ENCODE results near the gene BANP. TPM values are rescaled to one million over a fixed set of nuclear protein-coding genes. Genes with fewer than 3 reads are reported as not detected.

The BANP gene
- total and polyA plus RNA-seq, 2 donors (not counting 3 experiments of a cell fraction or from before 2014, with no cell fraction given): 22.4 to 33.8 TPM

GRCh38 chr16:88070989-88071625 lies 119.9 kb downstream of the BANP start:
- H3K27me3 ChIP-seq (ENCODE audit: control insufficient read depth in 2 of 2, insufficient read depth in 2 of 2, low read length in 2 of 2): no peaks in the 10 kb centered on the region
- no peak overlapping the region for H3K9ac ChIP-seq (replicated peaks; ENCODE audit: extremely low read depth, insufficient read depth, low read length)
- no peaks in the 10 kb centered on the region for H3K9me3 ChIP-seq (replicated peaks; ENCODE audit: control insufficient read depth, insufficient read depth, low read length)
- no peak overlapping the region for H3K27ac ChIP-seq (ENCODE audit: insufficient read depth, low read depth, low read length)
- FAIRE-seq (no peak), DNase-seq (ENCODE audit: low read depth, low spot score) (no peak)
- no peaks in the 10 kb centered on the region for H3K9me1 ChIP-seq (replicated peaks; ENCODE audit: control insufficient read depth, extremely low read depth, insufficient read depth, low read length)
- no TSS peak for BruUV-seq (replicated peaks)
- H3K79me2 ChIP-seq (ENCODE audit: control insufficient read depth, insufficient read depth, low read length): no peaks in the 10 kb centered on the region
- no peaks in the 10 kb centered on the region for H4K20me1 ChIP-seq (replicated peaks; ENCODE audit: control insufficient read depth, extremely low read depth, insufficient read depth, low read length)
- POLR2A ChIA-PET: no interaction called here
- no peak overlapping the region for H3K4me2 ChIP-seq (ENCODE audit: insufficient read depth, low read length)
- H3K4me3 ChIP-seq (replicated peaks in 1 of 3; ENCODE audit: insufficient read depth in 1 of 3, low read depth in 1 of 3, low read length in 3 of 3): no peak overlapping the region
- H3K4me1 ChIP-seq (ENCODE audit: control insufficient read depth, extremely low read depth, insufficient read depth, low read length): no peaks in the 10 kb centered on the region
- dilution Hi-C loops (cut with MboI; ENCODE audit: extremely low pct_ligation_motif_present, low sequenced_read_pairs): no loop called here
- no peak for TF ChIP-seq JUN (IDR thresholded peaks at IDR 0.05; ENCODE audit: borderline replicate concordance, insufficient read depth, insufficient read length, low read depth)
- TF ChIP-seq EZH2 (IDR thresholded peaks at IDR 0.05; ENCODE audit: borderline replicate concordance, low read depth, low read length, severe bottlenecking): no peak
- TF ChIP-seq FOS (IDR thresholded peaks at IDR 0.05; ENCODE audit: borderline replicate concordance, insufficient read depth, low read length): no peak
- TF ChIP-seq POLR2A (IDR thresholded peaks at IDR 0.05; ENCODE audit: low read depth, low read length): no peak
- TF ChIP-seq POLR2AphosphoS5 (IDR thresholded peaks at IDR 0.05; ENCODE audit: insufficient read depth, low read depth, low read length): no peak
- TF ChIP-seq, protein P1, sequence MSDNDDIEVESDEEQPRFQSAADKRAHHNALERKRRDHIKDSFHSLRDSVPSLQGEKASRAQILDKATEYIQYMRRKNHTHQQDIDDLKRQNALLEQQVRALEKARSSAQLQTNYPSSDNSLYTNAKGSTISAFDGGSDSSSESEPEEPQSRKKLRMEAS (IDR thresholded peaks at IDR 0.05; ENCODE audit: insufficient read depth, insufficient read length): no peak
- TF ChIP-seq MYC (IDR thresholded peaks at IDR 0.05; ENCODE audit: low read depth, low read length): no peak
- TF ChIP-seq CTCF (IDR thresholded peaks at IDR 0.05; ENCODE audit: extremely low read depth in 1 of 2, insufficient read depth in 1 of 2, low read depth in 1 of 2, low read length in 2 of 2): no peak
- no peak for TF ChIP-seq GATA2 (IDR thresholded peaks at IDR 0.05; ENCODE audit: insufficient read depth, insufficient read length, low read depth, low read length)
- peaks cover 6 to 10% of the 10 kb centered on the region in 2 experiments for H3K36me3 ChIP-seq (ENCODE audit: control insufficient read depth in 2 of 2, extremely low read depth in 1 of 2, insufficient read depth in 2 of 2, low read length in 2 of 2)
- intact Hi-C loops (cut with micrococcal nuclease): no loop called here
- CTCF ChIA-PET: no interaction called here
- no peak overlapping the region for H2AFZ ChIP-seq (ENCODE audit: low read depth, low read length)

Measured in endothelial cell of umbilical vein (primary cell).